Upper lobe of left lung (tissue), 6 donors: Measurements from ENCODE around the gene PNPT1. TPM values are rescaled to one million over a fixed set of nuclear protein-coding genes. Genes with fewer than 3 reads are reported as not detected.
A peak's percentile ranks its signal among the peaks of the same experiment; 100 is the strongest.
"Not testable (repeated sequence)": the region's sequence is repeated elsewhere in the genome, so short reads cannot be mapped to it uniquely, and the experiment has no call there.

Source experiments
- ATAC-seq, 2 donors: fragments of 200-7000 bp; cut with Tn5 transposase; one replicate each; pipeline ENCODE4 v1.9.1; 2022; ENCODE audit warnings: mild to moderate bottlenecking in 2 of 2, moderate library complexity in 2 of 2; ENCODE audit not compliant: low FRiP score in 2 of 2
- DNase-seq, 2 donors: peaks; one replicate each; pipeline ENCODE4 v3.0.0-alpha.2; 2019 to 2020
- H3K27ac ChIP-seq, 4 donors: fragments of 200-600 bp; sonication (generic); one replicate each; pipeline ENCODE4 v1.5.1; 2016 to 2019
- H3K27me3 ChIP-seq, 4 donors: fragments of 200-600 bp; sonication (generic); one replicate each; pipeline ENCODE4 v1.5.1; 2017 to 2019
- H3K36me3 ChIP-seq, 4 donors: fragments of 200-600 bp; sonication (generic); one replicate each; pipeline ENCODE4 v1.5.1; 2016 to 2019
- H3K4me1 ChIP-seq, 4 donors: fragments of 200-600 bp; sonication (generic); one replicate each; pipeline ENCODE4 v1.5.1; 2018 to 2019
- H3K4me3 ChIP-seq, 4 donors: fragments of 200-600 bp; sonication (generic); one replicate each; pipeline ENCODE4 v1.5.1; 2017 to 2019; ENCODE audit warnings: mild to moderate bottlenecking in 2 of 4, moderate library complexity in 1 of 4
- H3K9me3 ChIP-seq, 4 donors: fragments of 200-600 bp; sonication (generic); one replicate each; pipeline ENCODE4 v1.5.1; 2018 to 2019
- EP300 ChIP-seq, 4 donors: sonication (generic); formaldehyde crosslinking; IDR thresholded peaks; one replicate each; pipeline ENCODE4 v1.5.1; 2017; ENCODE audit warnings: antibody characterized with exemption in 4 of 4, control low read depth in 2 of 4
- POLR2A ChIP-seq, 4 donors: fragments of 450-650 bp; IDR thresholded peaks; one replicate each; pipeline ENCODE4 v1.5.1; 2016 to 2017; ENCODE audit warnings: antibody characterized with exemption in 4 of 4, mild to moderate bottlenecking in 2 of 4
- POLR2AphosphoS5 ChIP-seq, 2 donors: sonication (generic); formaldehyde crosslinking; IDR thresholded peaks; one replicate each; pipeline ENCODE4 v1.5.1; 2017; ENCODE audit warnings: antibody characterized with exemption in 2 of 2
- WGBS, 2 donors: methylation state at CpG; one replicate each; pipeline ENCODE4 v1.1.5; 2017 to 2018; 5-methylcytosine and 5-hydroxymethylcytosine counted together
- total RNA-seq, 6 donors: library from RNA; depleted of rRNA in 4 of 6; stranded (reverse); fragments of >200 nt in 4 of 6; gene quantifications; one replicate each; pipeline versions ENCODE4 v1.1.0 to v1.2.1, GENCODE V29; 2016 to 2021
- TF ChIP-seq, protein P1 (sequence below), 6 experiments: fragments of 450-650 bp in 4 of 6; fragments of 200-600 bp in 2 of 6; sonication (generic) in 2 of 6; IDR thresholded peaks; one replicate each; pipeline ENCODE4 v1.5.1; 2016 to 2019; ENCODE audit warnings: antibody characterized with exemption in 6 of 6
- donor health status: DM: no; HTN: no; CAD: no; lungs with moderate emphysema.
- donor health status: DM: no; HTN: yes; CAD: no; lungs with severe emphysema.

Gene PNPT1
- total RNA-seq: 10 to 100 TPM; 12.6 to 23.3 (median 15.1) TPM

GRCh38 chr2:55693181-55694125 is at the start of gene PNPT1:
TSS of gene PNPT1 (minus strand) at chr2:55693844. CDS start at chr2:55693823, 21 bp downstream.
- peaks cover 0 to under 1% (median 0%) of the 10 kb centered on the region in 4 donors for H3K36me3 ChIP-seq
- H3K4me3 ChIP-seq: peak within 1 kb of the TSS; percentile 72 to 90 (median 83)
- peaks cover 0 to 17% (median 10%) of the 10 kb centered on the region in 4 donors for H3K4me1 ChIP-seq
- peak within 1 kb of the TSS; percentile 42 to 59 (median 50) for H3K27ac ChIP-seq
- H3K9me3 ChIP-seq: no peaks in the 10 kb centered on the region
- ATAC-seq (peak; percentile 99 to 100), DNase-seq (peak; percentile 92 to 96)
- TF ChIP-seq, protein P1, sequence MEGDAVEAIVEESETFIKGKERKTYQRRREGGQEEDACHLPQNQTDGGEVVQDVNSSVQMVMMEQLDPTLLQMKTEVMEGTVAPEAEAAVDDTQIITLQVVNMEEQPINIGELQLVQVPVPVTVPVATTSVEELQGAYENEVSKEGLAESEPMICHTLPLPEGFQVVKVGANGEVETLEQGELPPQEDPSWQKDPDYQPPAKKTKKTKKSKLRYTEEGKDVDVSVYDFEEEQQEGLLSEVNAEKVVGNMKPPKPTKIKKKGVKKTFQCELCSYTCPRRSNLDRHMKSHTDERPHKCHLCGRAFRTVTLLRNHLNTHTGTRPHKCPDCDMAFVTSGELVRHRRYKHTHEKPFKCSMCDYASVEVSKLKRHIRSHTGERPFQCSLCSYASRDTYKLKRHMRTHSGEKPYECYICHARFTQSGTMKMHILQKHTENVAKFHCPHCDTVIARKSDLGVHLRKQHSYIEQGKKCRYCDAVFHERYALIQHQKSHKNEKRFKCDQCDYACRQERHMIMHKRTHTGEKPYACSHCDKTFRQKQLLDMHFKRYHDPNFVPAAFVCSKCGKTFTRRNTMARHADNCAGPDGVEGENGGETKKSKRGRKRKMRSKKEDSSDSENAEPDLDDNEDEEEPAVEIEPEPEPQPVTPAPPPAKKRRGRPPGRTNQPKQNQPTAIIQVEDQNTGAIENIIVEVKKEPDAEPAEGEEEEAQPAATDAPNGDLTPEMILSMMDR (IDR thresholded peaks at IDR 0.05): no peak
- peak; percentile 78 to 83 for TF ChIP-seq POLR2AphosphoS5 (IDR thresholded peaks at IDR 0.05)
- peak in 1 of 4 donors; percentile 66 for TF ChIP-seq POLR2A (IDR thresholded peaks at IDR 0.05)
- TF ChIP-seq EP300 (IDR thresholded peaks at IDR 0.05): no peak
- WGBS, 2 donors: 0 to 1% methylated on average over 34 to 56 of the region's 56 CpGs
- no peaks in the 10 kb centered on the region for H3K27me3 ChIP-seq

- 89 to 91% methylated on average over 3 of the region's 3 CpGs for WGBS, 2 donors
- H3K36me3 ChIP-seq: no peaks in the 10 kb centered on the region
- no peak for ATAC-seq
- no peak overlapping the region for H3K27ac ChIP-seq
- no peaks in the 10 kb centered on the region for H3K9me3 ChIP-seq
- H3K4me1 ChIP-seq: no peaks in the 10 kb centered on the region
- DNase-seq: no peak
- no peaks in the 10 kb centered on the region for H3K27me3 ChIP-seq
- TF ChIP-seq POLR2A (IDR thresholded peaks at IDR 0.05) (no peak), EP300 (IDR thresholded peaks at IDR 0.05) (no peak), POLR2AphosphoS5 (IDR thresholded peaks at IDR 0.05) (no peak)
- TF ChIP-seq, protein P1 (IDR thresholded peaks at IDR 0.05): no peak
- no peak overlapping the region for H3K4me3 ChIP-seq
These were observed 49.4 kb upstream of the PNPT1 start for GRCh38 chr2:55742996-55743395.

DNA sequence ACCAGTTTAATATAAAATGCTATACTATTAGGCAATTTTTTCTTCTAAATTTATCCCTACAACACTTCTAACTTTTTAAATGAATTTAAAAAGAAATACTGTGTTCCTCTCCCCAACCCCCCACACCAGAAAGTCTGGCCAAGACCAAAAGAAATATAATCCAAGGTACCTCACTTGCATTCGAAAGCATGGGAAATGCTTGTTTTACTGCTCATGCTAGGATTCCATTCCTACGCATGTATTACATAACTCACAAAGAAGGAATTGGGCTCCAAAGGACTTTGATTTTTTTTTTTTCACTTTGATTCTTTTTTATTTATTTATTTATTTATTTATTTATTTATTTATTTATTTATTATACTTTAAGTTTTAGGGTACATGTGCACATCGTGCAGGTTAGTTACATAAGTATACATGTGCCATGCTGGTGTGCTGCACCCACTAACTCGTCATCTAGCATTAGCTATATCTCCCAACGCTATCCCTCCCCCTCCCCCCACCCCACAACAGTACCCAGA is 42.4 kb upstream of the PNPT1 start:
- WGBS, 2 donors: 93 to 94% methylated on average over 5 of the region's 5 CpGs
- not testable (repeated sequence) for H3K4me1 ChIP-seq, H3K9me3 ChIP-seq, H3K27ac ChIP-seq, H3K36me3 ChIP-seq, DNase-seq, H3K4me3 ChIP-seq, ATAC-seq, H3K27me3 ChIP-seq

DNA sequence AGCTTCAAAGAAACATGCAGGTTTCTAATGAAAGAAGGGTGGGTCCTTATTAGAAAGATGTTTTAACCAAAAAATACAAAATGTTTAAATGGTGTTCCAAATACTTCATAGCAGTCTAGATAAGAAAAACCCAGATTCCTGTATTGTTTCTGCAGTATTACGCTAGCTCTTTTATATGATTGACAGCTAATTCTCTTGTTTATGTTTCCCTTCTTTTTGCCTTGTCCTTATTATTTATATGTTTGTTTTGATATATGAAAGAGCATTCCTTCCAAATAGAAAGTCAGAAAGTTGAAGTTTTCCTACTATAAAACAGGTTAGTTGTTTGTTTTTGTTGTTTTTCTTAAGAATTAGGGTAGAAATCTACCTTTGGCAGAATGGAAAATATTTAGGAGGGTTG is 41.1 kb upstream of the PNPT1 start:
- DNase-seq (no peak), ATAC-seq (no peak)
- WGBS, 2 donors: 76 to 87% methylated on average over 1 of the region's 1 CpG
- Histone ChIP-seq H3K27ac (no peak overlapping the region), H3K4me1 (no peaks in the 10 kb centered on the region), H3K4me3 (no peak overlapping the region), H3K9me3 (no peaks in the 10 kb centered on the region), H3K27me3 (no peaks in the 10 kb centered on the region), H3K36me3 (no peaks in the 10 kb centered on the region)
- TF ChIP-seq POLR2AphosphoS5 (IDR thresholded peaks at IDR 0.05) (no peak), POLR2A (IDR thresholded peaks at IDR 0.05) (no peak), EP300 (IDR thresholded peaks at IDR 0.05) (no peak)
- TF ChIP-seq, protein P1 (IDR thresholded peaks at IDR 0.05): no peak

GRCh38 chr2:55733335-55733734 is 39.7 kb upstream of the PNPT1 start:
- no peak overlapping the region for H3K4me3 ChIP-seq
- ATAC-seq (peak in 1 of 2 donors; percentile 43), DNase-seq (no peak)
- no peaks in the 10 kb centered on the region for H3K36me3 ChIP-seq
- WGBS, 2 donors: 17 to 32% methylated on average over 1 of the region's 1 CpG
- H3K9me3 ChIP-seq: no peaks in the 10 kb centered on the region
- H3K27ac ChIP-seq: no peak overlapping the region
- no peaks in the 10 kb centered on the region for H3K27me3 ChIP-seq
- no peaks in the 10 kb centered on the region for H3K4me1 ChIP-seq
- TF ChIP-seq, protein P1 (IDR thresholded peaks at IDR 0.05): no peak
- TF ChIP-seq EP300 (IDR thresholded peaks at IDR 0.05) (no peak), POLR2AphosphoS5 (IDR thresholded peaks at IDR 0.05) (no peak), POLR2A (IDR thresholded peaks at IDR 0.05) (no peak)
